ENCODE measurements around the gene PRG3.

DNA sequence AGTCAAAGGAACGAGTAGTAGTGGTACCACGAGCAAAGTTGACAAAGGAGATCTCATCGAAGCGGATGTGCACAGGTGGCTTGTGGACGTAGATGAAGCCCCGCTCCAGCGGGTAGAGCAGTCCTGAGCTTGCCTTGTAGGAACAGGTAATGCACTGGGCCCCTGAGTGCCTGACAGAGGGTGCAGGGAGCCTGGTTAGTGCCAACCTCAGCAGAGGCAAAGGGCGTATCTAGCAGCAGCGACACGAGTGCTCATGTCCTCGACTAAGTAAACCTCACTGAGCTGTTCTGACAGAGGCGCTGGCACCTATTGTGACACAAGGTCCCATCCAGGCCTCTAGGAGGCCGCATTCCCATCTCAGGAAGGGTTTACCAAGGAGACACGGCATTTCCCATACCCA is 49.2 kb downstream of the PRG3 start:
- TF ChIP-seq CTCF (IDR thresholded peaks at IDR 0.05) (no peak), POLR2AphosphoS5 (IDR thresholded peaks at IDR 0.05) (no peak), POLR2A (IDR thresholded peaks at IDR 0.05; ENCODE audit: low read depth) (no peak)

Data from esophagus muscularis mucosa (tissue), 3 donors.